PC-3 (cell line): Measurements from ENCODE around the gene PPP1R36. TPM values are rescaled to one million over a fixed set of nuclear protein-coding genes. Genes with fewer than 3 reads are reported as not detected.
"Not testable (repeated sequence)": the region's sequence is repeated elsewhere in the genome, so short reads cannot be mapped to it uniquely, and the experiment has no call there.

Experiments used
- ATAC-seq: fragments of 200-7000 bp; cut with Tn5 transposase; 2 replicates; pipeline ENCODE4 v1.9.1; 2020; ENCODE audit warnings: mild to moderate bottlenecking, moderate library complexity
- BruUV-seq: library from RNA; stranded (reverse); fragments of 400-500 nt; replicated peaks from 2 replicates; lab custom pipeline; 2021; lab: Mats Ljungman, UMichigan
- CTCF ChIA-PET: fragments of 300-600 bp; sonication (Branson Sonifier 250); formaldehyde crosslinking; loops from one replicate; lab custom pipeline; 2022; ENCODE audit warnings: antibody characterized with exemption; lab: Charles Lee
- POLR2A ChIA-PET: fragments of 300-600 bp; sonication (Branson Sonifier 250); formaldehyde crosslinking; loops from one replicate; lab custom pipeline; 2022; ENCODE audit warnings: antibody characterized with exemption; ENCODE audit not compliant: unreplicated experiment; lab: Charles Lee
- DNase-seq: peaks from one replicate; pipeline ENCODE4 v3.0.0-alpha.2; 2015
- H2AFZ ChIP-seq: fragments of 300-600 bp; sonication (generic); 2 replicates; pipeline ENCODE4 v1.6.0; 2016; ENCODE audit warnings: antibody characterized with exemption, low read length
- H3F3A ChIP-seq: fragments of 300-600 bp; sonication (generic); one replicate; pipeline ENCODE4 v1.6.0; 2017; ENCODE audit warnings: antibody characterized with exemption, low read length, control low read depth, mild to moderate bottlenecking; ENCODE audit not compliant: unreplicated experiment
- H3K27ac ChIP-seq: fragments of 300-600 bp; sonication (generic); 2 replicates; pipeline ENCODE4 v1.5.1; 2016; ENCODE audit warnings: mild to moderate bottlenecking, low read length
- H3K27me3 ChIP-seq: fragments of 300-600 bp; sonication (generic); 2 replicates; pipeline ENCODE4 v1.6.1; 2016; ENCODE audit warnings: low read length, mixed read lengths
- H3K36me3 ChIP-seq: fragments of 300-600 bp; sonication (generic); 2 replicates; pipeline ENCODE4 v1.6.1; 2016; ENCODE audit warnings: low read depth, mixed run types, low read length, mixed read lengths
- H3K4me1 ChIP-seq: fragments of 300-600 bp; sonication (generic); 2 replicates; pipeline ENCODE4 v1.5.1; 2016; ENCODE audit warnings: low read length; ENCODE audit not compliant: insufficient read depth
- H3K4me2 ChIP-seq: fragments of 300-600 bp; sonication (generic); 2 replicates; pipeline ENCODE4 v1.6.0; 2016; ENCODE audit warnings: low read length
- H3K4me3 ChIP-seq: fragments of 300-600 bp; sonication (generic); 2 replicates; pipeline ENCODE4 v1.5.1; 2016; ENCODE audit warnings: mild to moderate bottlenecking, low read length, mixed read lengths
- H3K79me2 ChIP-seq: fragments of 300-600 bp; sonication (generic); 2 replicates; pipeline ENCODE4 v1.6.1; 2017; ENCODE audit warnings: low read length, mixed read lengths
- H3K9ac ChIP-seq: fragments of 300-600 bp; sonication (generic); 2 replicates; pipeline ENCODE4 v1.6.0; 2016; ENCODE audit warnings: mild to moderate bottlenecking, low read length
- H3K9me2 ChIP-seq: fragments of 300-600 bp; sonication (generic); replicated peaks from 2 replicates; pipeline ENCODE4 v1.6.1; 2016; ENCODE audit warnings: mixed run types, low read length, mixed read lengths
- H3K9me3 ChIP-seq: fragments of 300-600 bp; sonication (generic); 2 replicates; pipeline ENCODE4 v1.6.1; 2016; ENCODE audit warnings: low read length, mixed read lengths
- H4K20me1 ChIP-seq: fragments of 300-600 bp; sonication (generic); 2 replicates; pipeline ENCODE4 v1.6.1; 2016; ENCODE audit warnings: low read length, mixed read lengths
- CTCF ChIP-seq: fragments of 300-600 bp; sonication (generic); conservative IDR thresholded peaks from 2 replicates; pipeline ENCODE4 v1.5.1; 2017; ENCODE audit warnings: antibody characterized with exemption, low read depth, mild to moderate bottlenecking, low read length
- EZH2 ChIP-seq: fragments of 300-600 bp; sonication (generic); IDR thresholded peaks from one replicate; pipeline ENCODE4 v1.6.1; 2017; ENCODE audit warnings: antibody characterized with exemption, mild to moderate bottlenecking, low read length; ENCODE audit not compliant: unreplicated experiment
- EZH2phosphoT487 ChIP-seq: fragments of 300-600 bp; sonication (generic); IDR thresholded peaks from 2 replicates; pipeline ENCODE4 v1.6.1; 2018; ENCODE audit warnings: mild to moderate bottlenecking, antibody characterized with exemption, low read length, borderline replicate concordance
- intact Hi-C: fragments of 100-400 bp; cut with micrococcal nuclease; formaldehyde crosslinking; loops from 2 replicates; pipeline ENCODE4 v1.9.0; 2023
- total RNA-seq: library from RNA; depleted of rRNA; stranded (reverse); fragments of >200 nt; gene quantifications from 2 replicates; pipeline ENCODE4 v1.2.3, GENCODE V29; 2014

Gene PPP1R36
- total RNA-seq, 1 experiment from 2014 or later: 0.26 TPM

DNA sequence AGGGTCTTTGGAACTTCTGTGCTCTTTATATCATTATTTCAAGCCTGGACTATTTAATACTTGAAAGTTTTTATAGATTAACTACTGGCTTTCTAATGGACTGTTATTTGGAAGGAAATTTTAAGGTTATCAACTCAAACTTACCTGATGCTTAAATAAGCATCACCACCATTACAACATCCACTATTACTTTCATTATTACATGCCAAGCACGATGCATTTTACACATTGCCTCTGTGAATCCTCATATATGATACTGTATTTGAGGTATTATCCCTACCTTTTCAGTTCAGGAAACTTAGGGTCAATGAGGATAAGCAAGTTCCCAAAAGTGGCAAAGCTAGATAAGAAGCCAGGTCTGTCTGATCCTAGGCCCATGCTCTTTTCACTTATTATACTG, 32.8 kb upstream of the PPP1R36 start:
- DNase-seq: no peak
- H3K9me2 ChIP-seq: no peaks in the 10 kb centered on the region
- intact Hi-C loops: no loop called here
- no TSS peak for BruUV-seq
- H3K9ac ChIP-seq: no peak overlapping the region
- H4K20me1 ChIP-seq: peaks cover 65% of the 10 kb centered on the region
- POLR2A ChIA-PET: no interaction called here
- ATAC-seq: no peak
- TF ChIP-seq CTCF: no peak
- no peak for TF ChIP-seq EZH2phosphoT487
- no peak for TF ChIP-seq EZH2
- peaks cover 16% of the 10 kb centered on the region for H3K36me3 ChIP-seq
- H3K4me2 ChIP-seq: no peak overlapping the region
- peaks cover 24% of the 10 kb centered on the region for H3K4me1 ChIP-seq
- H3F3A ChIP-seq: peaks cover 4% of the 10 kb centered on the region
- CTCF ChIA-PET: no interaction called here
- no peak overlapping the region for H2AFZ ChIP-seq
- H3K27ac ChIP-seq: no peak overlapping the region
- H3K27me3 ChIP-seq: no peaks in the 10 kb centered on the region
- H3K9me3 ChIP-seq: no peaks in the 10 kb centered on the region
- H3K79me2 ChIP-seq: peaks cover 95% of the 10 kb centered on the region
- H3K4me3 ChIP-seq: no peak overlapping the region

- POLR2A ChIA-PET, H3K27me3 ChIP-seq, H3K9ac ChIP-seq, H3K4me3 ChIP-seq, ATAC-seq, H3K9me3 ChIP-seq, H3K27ac ChIP-seq, H3K4me2 ChIP-seq, BruUV-seq, H3K9me2 ChIP-seq, intact Hi-C loops, DNase-seq, CTCF ChIA-PET, H3F3A ChIP-seq, H2AFZ ChIP-seq: not testable (repeated sequence)
- Histone ChIP-seq H3K36me3 (peaks cover 23% of the 10 kb centered on the region), H3K4me1 (peaks cover 24% of the 10 kb centered on the region), H3K79me2 (peaks cover 95% of the 10 kb centered on the region), H4K20me1 (peaks cover 60% of the 10 kb centered on the region)
These were observed 32.1 kb upstream of the PPP1R36 start for GRCh38 chr14:64517667-64518066.

DNA sequence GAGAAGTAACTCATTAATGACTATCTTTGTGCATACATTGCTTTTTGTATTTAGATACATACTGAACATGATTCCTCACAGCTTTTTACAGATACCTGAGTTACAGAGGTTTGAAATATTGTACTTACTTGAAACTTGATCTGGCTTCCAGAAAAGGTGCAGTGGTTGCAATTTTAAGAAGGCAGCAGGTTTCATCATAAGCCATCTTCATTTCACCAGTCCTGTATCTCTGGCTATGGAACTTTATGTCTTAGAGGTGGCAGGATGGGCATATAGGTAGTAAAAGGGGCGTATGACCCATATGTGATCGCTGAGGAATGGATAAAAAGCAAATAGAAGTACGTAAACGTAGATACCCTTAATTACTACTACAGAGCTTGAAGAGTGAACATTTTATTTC, 31.5 kb upstream of the PPP1R36 start:
- no peak overlapping the region for H3K9ac ChIP-seq
- H3K4me2 ChIP-seq: no peak overlapping the region
- no TSS peak for BruUV-seq
- H3K79me2 ChIP-seq: peaks cover 95% of the 10 kb centered on the region
- no peak overlapping the region for H3K27ac ChIP-seq
- H3K4me1 ChIP-seq: peaks cover 24% of the 10 kb centered on the region
- DNase-seq (no peak), ATAC-seq (no peak)
- H3K9me2 ChIP-seq: no peaks in the 10 kb centered on the region
- H2AFZ ChIP-seq: no peak overlapping the region
- peaks cover 4% of the 10 kb centered on the region for H3F3A ChIP-seq
- ChIA-PET POLR2A (no interaction called here), CTCF (interaction anchor here (0.5 kb wide), 1 partner anchor 206 kb away, joined by 3 read pairs; no protein-coding TSS in a partner anchor)
- peaks cover 26% of the 10 kb centered on the region for H3K36me3 ChIP-seq
- no peaks in the 10 kb centered on the region for H3K27me3 ChIP-seq
- intact Hi-C loops: no loop called here
- H3K4me3 ChIP-seq: no peak overlapping the region
- TF ChIP-seq CTCF (no peak), EZH2phosphoT487 (no peak), EZH2 (no peak)
- H3K9me3 ChIP-seq: no peaks in the 10 kb centered on the region
- H4K20me1 ChIP-seq: peaks cover 60% of the 10 kb centered on the region
